BLaER1 (cell line): Measurements from ENCODE around the gene TUBA4A.

ENCODE experiments used
- H3K27ac ChIP-seq: shearing (Covaris generic); formaldehyde crosslinking; 2 replicates; pipeline ENCODE4 v1.8.1; 2022
- H3K27me3 ChIP-seq: shearing (Covaris generic); formaldehyde crosslinking; 2 replicates; pipeline ENCODE4 v1.8.1; 2022
- H3K36me3 ChIP-seq: shearing (Covaris generic); formaldehyde crosslinking; 2 replicates; pipeline ENCODE4 v1.8.1; 2022
- H3K4me1 ChIP-seq: shearing (Covaris generic); formaldehyde crosslinking; 2 replicates; pipeline ENCODE4 v1.8.1; 2022
- H3K4me2 ChIP-seq: shearing (Covaris generic); formaldehyde crosslinking; 2 replicates; pipeline ENCODE4 v1.8.1; 2022
- H3K4me3 ChIP-seq: shearing (Covaris generic); formaldehyde crosslinking; 2 replicates; pipeline ENCODE4 v1.8.1; 2022
- H3K9ac ChIP-seq: shearing (Covaris generic); formaldehyde crosslinking; 2 replicates; pipeline ENCODE4 v1.8.1; 2022
- H3K9me3 ChIP-seq: shearing (Covaris generic); formaldehyde crosslinking; 2 replicates; pipeline ENCODE4 v1.8.1; 2022
- H4K20me1 ChIP-seq: shearing (Covaris generic); formaldehyde crosslinking; 2 replicates; pipeline ENCODE4 v1.8.1; 2022
- Cebpa-rat ChIP-seq: shearing (Covaris generic); IDR thresholded peaks from 2 replicates; pipeline ENCODE4 v1.8.1; 2022

TUBA4A gene

DNA sequence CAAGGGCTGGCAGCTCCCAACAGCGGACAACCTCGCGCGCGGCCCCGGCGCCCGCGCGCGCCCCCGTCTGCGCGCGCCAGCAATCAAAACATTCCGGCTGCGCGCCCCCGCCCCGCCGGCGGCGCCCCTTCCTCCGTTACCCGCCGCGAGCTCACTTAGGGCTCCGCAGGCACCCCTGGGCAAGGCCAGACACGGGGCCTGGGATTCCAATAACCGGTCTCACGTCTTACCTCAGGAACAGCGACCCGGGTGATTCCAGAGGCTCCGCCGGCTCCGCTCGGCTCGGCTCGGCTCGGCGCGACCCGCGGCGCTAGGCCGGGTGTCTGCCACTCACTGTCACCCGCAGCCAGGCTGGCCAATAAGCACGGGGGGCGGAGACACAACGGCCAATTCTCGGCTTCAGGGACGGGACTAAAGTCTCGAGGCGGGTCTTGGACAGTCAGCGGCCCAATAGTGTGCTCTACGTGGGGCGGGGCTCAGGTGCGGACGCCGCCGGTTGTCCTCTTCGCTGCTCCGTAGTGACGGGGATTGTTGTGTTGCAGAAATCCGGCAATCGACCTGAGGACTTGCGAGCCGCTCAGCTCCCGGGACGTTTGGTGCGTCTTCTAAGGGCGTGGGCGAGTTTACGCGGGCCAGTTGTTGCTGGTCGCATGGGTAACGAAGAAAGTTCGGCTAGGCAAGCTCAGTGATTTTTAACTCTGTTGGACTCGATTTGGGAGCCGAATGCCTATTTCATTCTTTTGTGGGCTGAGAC is 24.2 kb downstream of the TUBA4A start, which contains the start of the genes ANKZF1 and ATG9A:
TSS of gene ANKZF1 (plus strand) at position 502 of the 754 bp plus-strand sequence. CDS start 452 bp downstream, outside the sequence.
TSS of gene ATG9A (minus strand) at position 332 of the 754 bp plus-strand sequence. CDS start 1,612 bp downstream, outside the sequence.
- Histone ChIP-seq H3K36me3 (peaks cover 48% of the 10 kb centered on the region), H3K27me3 (no peaks in the 10 kb centered on the region), H3K27ac (peak within 1 kb of the TSS; percentile 84), H3K9ac (peak within 1 kb of the TSS; percentile 88), H3K4me2 (peak within 1 kb of the TSS; percentile 97), H4K20me1 (peaks cover 51% of the 10 kb centered on the region), H3K4me3 (peak within 1 kb of the TSS; percentile 86), H3K4me1 (peaks cover 58% of the 10 kb centered on the region), H3K9me3 (no peaks in the 10 kb centered on the region)
- no peak for TF ChIP-seq Cebpa-rat

DNA sequence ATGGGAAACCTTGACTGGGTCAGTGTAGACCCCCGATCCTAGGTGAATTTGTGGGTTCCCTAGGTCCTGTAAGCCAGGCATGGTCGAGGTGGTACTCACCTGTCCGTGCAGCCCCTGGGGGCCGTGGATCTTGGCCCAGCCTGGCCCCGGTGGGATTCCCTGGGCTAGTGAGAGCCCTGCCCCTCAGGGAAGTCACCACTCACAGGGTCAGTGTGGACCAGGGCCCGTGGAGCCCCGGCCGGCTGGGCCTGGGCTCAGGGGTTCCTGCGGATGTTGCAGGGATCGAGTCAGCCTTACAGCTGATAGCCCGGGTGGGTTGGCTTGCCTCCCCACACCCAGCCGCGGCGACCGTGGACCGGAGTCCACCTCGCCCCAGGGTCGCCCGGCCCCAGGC is 24.8 kb downstream of the TUBA4A start:
- Histone ChIP-seq H3K27me3 (no peaks in the 10 kb centered on the region), H3K4me2 (peak overlapping the region; percentile 88), H3K4me1 (peaks cover 58% of the 10 kb centered on the region), H3K9ac (peak overlapping the region; percentile 88), H3K36me3 (peaks cover 48% of the 10 kb centered on the region), H3K4me3 (peak overlapping the region; percentile 86), H3K9me3 (no peaks in the 10 kb centered on the region), H4K20me1 (peaks cover 55% of the 10 kb centered on the region), H3K27ac (peak overlapping the region; percentile 84)
- TF ChIP-seq Cebpa-rat, result no peak

DNA sequence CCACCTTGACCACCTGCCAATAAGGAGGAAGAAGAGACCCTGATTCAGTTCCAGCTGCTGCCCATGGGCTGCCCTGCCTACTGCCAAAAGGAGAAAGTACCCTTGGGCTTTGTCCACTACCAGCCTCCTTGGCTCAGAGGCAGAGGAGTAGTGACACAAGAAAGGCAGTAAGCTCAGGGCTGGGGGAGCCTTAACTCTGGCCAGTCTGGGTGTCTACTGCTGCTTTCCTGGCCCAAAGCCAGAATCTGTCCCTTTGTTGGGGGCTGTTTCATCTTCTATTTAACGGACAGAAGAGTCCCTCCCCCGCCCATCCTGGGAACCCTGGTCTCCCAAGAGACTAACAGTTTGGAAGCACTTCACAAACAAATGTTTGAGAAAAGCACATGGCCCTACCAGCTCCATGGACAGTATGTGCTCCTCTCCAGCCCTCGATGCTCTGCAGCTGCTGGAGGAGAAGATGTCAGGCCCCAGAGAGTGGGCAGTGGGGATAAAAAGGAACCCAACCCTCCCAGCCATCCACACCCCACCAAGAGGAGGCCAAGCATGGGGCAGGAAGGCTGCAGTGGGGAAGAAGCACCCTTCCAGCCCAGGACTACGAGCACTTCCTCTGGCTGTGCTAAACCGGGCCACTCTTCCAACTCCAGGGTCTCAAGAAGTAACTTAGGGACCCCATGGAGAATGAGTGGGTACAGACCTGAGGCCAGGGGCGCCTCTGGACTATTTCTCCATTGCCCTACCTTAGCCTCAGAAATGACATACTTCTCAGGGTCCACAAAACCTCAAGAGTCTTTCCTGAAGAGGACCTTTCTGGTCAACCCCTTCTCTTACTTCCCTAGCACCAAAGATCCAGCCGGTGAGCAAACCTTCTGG is 25.4 kb downstream of the TUBA4A start:
- peak overlapping the region; percentile 84 for H3K27ac ChIP-seq
- no peak for TF ChIP-seq Cebpa-rat

DNA sequence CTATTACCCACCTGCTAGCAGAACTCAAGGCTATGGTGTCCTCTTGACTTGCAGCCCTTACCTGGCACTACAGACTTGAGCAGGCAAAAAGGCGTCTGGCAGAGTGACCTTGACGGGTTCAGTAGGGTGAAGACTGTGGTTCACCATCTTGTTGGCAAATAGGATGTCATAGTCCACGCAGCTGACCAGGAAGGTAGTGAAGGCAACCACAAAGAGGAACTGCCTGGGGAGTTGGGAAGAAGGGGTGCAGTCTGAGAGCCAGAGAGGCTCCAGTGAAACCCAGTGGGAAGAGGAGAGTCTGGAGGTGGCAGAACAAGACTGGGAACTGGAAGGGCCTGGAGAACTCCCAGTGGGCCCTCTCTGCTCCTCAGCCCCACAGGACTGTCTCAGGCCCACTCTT is 28.4 kb downstream of the TUBA4A start:
- no peak for TF ChIP-seq Cebpa-rat
- Histone ChIP-seq H3K36me3 (peaks cover 61% of the 10 kb centered on the region), H3K4me1 (peaks cover 41% of the 10 kb centered on the region), H3K4me2 (peak overlapping the region; percentile 88), H4K20me1 (peaks cover 64% of the 10 kb centered on the region), H3K27ac (peak overlapping the region; percentile 28; the same call in 1 of the 2 replicates), H3K4me3 (no peak overlapping the region), H3K27me3 (no peaks in the 10 kb centered on the region), H3K9ac (peak overlapping the region; percentile 18; the same call in 1 of the 2 replicates), H3K9me3 (no peaks in the 10 kb centered on the region)

More for the DNA sequence above, 25.4 kb downstream of the TUBA4A start:
- peaks cover 58% of the 10 kb centered on the region for H3K4me1 ChIP-seq
- H3K27me3 ChIP-seq, result no peaks in the 10 kb centered on the region
- H3K4me2 ChIP-seq, result peak overlapping the region; percentile 88
- peak overlapping the region; percentile 86 for H3K4me3 ChIP-seq
- peak overlapping the region; percentile 88 for H3K9ac ChIP-seq
- H4K20me1 ChIP-seq, result peaks cover 58% of the 10 kb centered on the region
- no peaks in the 10 kb centered on the region for H3K9me3 ChIP-seq
- H3K36me3 ChIP-seq, result peaks cover 48% of the 10 kb centered on the region

DNA sequence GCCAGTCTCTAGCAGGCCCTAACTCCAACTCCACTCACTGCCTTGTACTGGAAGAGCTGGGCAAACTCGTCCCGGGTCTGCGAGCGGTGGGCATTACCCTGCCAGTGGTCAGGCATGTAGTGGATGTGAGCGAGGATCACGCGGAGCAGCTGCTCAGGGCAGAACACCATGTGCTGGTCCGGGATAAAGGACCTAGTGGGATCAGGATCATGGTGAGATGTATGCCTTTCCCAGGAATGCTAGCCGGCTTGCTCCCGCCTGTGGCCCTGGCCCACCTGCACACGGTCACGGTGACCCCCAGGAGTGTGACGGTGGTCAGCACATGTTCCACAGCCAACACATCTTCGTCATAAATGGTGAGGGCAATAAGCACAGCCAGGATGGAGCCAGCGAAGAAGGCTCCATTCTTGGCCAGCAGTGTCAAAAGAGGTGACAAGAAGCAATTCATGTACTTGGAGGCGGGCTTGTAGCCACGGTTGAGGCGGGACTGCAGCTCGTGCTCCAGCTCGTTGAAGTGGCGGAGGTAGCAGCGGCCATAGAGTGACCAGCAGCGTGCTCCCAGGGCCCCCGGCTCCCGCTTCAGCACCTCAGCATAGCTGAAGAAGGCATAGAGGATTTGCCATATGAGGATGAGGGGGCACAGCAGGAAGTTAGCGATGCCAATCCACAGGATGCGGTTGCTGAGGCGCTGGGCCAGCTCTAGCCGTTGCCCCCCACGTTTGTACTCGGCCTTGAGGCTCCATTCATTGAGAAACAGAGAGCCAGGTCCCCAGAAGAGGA is 29.7 kb downstream of the TUBA4A start:
- H3K9me3 ChIP-seq, result no peaks in the 10 kb centered on the region
- H3K4me3 ChIP-seq, result no peak overlapping the region
- TF ChIP-seq Cebpa-rat, result no peak
- no peak overlapping the region for H3K27ac ChIP-seq
- no peaks in the 10 kb centered on the region for H3K27me3 ChIP-seq
- no peak overlapping the region for H3K4me2 ChIP-seq
- peaks cover 52% of the 10 kb centered on the region for H3K4me1 ChIP-seq
- H3K36me3 ChIP-seq, result peaks cover 71% of the 10 kb centered on the region
- no peak overlapping the region for H3K9ac ChIP-seq
- peaks cover 73% of the 10 kb centered on the region for H4K20me1 ChIP-seq

DNA sequence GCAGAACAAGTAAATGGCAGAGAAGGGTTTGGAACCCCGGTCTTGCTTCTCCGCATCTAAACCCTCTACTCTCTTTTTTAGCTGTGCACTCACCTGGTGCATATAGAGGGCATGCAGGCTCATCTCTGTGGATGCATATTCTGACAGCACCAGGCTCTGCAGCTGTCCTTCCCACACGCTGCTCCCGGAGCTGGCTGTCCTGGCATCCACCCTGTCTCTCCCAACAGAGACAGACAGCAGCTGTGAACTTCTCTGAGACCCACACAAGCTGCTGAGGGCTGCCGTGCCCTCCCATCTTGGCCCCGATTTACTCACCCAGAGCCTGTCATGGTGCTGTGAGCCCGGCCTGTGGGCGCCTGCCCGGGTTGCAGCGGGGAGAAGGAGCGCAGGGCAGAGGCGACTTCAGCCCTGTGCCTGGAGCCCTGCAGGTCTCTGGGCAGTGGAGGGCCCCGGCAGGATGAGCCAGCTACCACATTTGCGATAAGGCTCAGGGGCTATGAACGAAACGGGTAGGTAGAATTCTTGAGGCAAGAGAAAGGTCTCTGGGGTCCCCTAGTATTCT is 31.7 kb downstream of the TUBA4A start:
- Histone ChIP-seq H3K4me1 (peaks cover 53% of the 10 kb centered on the region), H3K4me2 (no peak overlapping the region), H3K36me3 (peaks cover 71% of the 10 kb centered on the region)

DNA sequence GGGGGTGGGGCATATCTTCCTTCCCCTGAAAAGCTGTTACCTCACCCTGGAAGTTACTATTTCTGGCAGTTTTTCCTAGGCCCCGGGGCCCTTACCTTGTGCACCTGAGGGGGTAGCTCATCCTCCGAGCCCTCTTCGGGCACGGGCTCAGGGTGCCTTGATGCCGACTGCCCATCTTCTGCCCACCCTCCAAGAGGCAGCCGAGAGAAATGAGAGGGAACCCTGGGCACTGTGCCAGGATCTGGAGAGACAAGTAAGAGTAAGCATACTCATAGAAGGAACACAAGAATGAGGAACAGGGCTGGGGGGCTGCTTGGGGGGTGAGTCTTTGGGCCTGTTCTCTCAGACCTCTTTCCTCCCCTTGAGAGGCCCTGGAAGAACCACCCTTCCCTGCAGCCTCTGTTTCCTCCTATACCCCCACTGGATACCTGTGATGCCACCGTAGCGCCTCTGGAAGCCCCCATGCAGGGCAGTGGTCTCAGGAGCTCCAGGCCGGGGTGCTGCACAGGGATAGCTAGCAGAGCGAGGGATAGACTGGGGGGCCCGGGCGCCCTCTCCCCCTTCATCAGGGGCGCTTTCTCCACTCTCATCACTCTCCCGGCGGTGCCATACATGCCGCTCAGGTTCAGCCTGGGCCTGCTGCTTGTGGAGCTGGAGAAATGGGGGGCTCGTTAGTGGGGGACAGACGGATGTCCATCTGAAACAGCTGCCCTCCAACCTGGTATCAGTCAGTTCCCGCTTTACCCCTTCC is 32.9 kb downstream of the TUBA4A start:
- Histone ChIP-seq H3K27ac (no peak overlapping the region), H4K20me1 (peaks cover 48% of the 10 kb centered on the region)
- TF ChIP-seq Cebpa-rat, result no peak

More for the DNA sequence above, 31.7 kb downstream of the TUBA4A start:
- Histone ChIP-seq H4K20me1 (peaks cover 60% of the 10 kb centered on the region), H3K4me3 (no peak overlapping the region), H3K27ac (no peak overlapping the region), H3K27me3 (no peaks in the 10 kb centered on the region), H3K9me3 (no peaks in the 10 kb centered on the region), H3K9ac (no peak overlapping the region)
- TF ChIP-seq Cebpa-rat, result no peak

DNA sequence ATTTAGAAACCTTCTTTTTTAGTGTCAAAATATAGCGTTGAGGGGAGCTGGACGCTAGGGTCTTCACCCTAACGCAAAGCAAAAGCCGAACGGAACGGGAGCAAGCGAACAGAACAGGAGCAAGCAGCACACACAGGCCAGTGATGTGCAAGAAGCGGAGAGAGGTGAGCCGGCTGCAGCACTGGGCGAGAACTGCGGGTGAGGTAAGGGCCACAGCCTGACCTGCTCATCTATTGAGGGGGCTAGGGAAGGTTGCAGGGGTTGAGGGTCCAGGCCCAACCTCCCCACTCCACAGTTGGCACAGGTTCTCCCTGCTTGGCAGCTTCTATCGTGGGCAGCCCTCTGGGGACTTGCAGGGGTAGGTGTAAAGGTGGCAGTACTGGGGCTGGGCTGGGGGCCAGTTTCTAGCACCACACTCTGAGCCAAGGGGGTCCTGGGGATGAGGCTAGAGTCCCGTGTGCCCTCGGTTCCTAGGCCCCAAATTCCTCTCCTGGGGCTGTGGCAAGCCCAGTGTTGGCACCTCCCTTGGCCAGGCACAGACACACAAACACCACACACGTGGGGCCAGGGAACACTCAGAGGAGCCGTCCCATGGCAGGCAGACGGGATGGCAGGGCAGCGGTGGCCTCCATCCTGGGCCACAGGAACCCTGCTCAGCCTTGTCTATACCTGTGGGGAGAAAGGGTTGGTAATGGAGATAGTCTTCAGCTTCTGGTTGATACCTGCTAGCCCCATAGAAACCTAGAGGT is 33.8 kb downstream of the TUBA4A start:
- H3K27me3 ChIP-seq, result no peaks in the 10 kb centered on the region
- H3K4me1 ChIP-seq, result peaks cover 45% of the 10 kb centered on the region
- peak overlapping the region; percentile 99 for H3K4me2 ChIP-seq
- no peak overlapping the region for H3K4me3 ChIP-seq
- peak overlapping the region; percentile 82; the same call in 1 of the 2 replicates for H3K9ac ChIP-seq
- TF ChIP-seq Cebpa-rat, result no peak
- no peak overlapping the region for H3K27ac ChIP-seq
- H4K20me1 ChIP-seq, result peaks cover 40% of the 10 kb centered on the region
- peaks cover 70% of the 10 kb centered on the region for H3K36me3 ChIP-seq
- H3K9me3 ChIP-seq, result no peaks in the 10 kb centered on the region

More for the DNA sequence above, 32.9 kb downstream of the TUBA4A start:
- no peak overlapping the region for H3K9ac ChIP-seq
- H3K4me3 ChIP-seq, result no peak overlapping the region
- no peaks in the 10 kb centered on the region for H3K27me3 ChIP-seq
- H3K36me3 ChIP-seq, result peaks cover 73% of the 10 kb centered on the region
- H3K4me1 ChIP-seq, result peaks cover 53% of the 10 kb centered on the region
- H3K9me3 ChIP-seq, result no peaks in the 10 kb centered on the region
- no peak overlapping the region for H3K4me2 ChIP-seq
